ENCODE measurements around the gene ODAD4. TPM values are rescaled to one million over a fixed set of nuclear protein-coding genes. Genes with fewer than 3 reads are reported as not detected.

Gene ODAD4
- total and polyA plus RNA-seq, 2 of the 4 experiments (the other 2 are of a cell fraction), result 0.38 to 0.54 TPM

DNA sequence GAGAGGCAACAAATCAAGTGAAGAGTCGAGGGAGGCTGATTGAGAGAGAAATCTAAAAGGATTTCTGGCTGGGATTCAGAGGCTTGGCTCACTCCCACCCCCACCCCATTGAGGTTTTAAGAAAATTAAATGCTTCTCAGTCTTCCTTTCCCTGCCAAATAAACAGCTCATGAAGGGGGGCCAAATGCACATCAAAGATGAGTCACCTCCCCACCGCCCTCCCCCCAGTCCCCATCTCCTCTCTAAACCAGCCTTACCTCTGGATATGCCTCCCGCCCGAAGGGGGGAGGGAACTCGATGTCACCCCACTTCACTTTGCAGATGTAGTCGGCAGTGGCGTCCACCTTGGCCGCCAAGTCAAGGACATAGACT lies 23.2 kb upstream of the ODAD4 start (continued):
- TF ChIP-seq CTCF (conservative IDR thresholded peaks at IDR 0.05; ENCODE audit: low read depth, low read length), result no peak

- Histone ChIP-seq H3K4me1 (ENCODE audit: control insufficient read depth, insufficient read depth, low read length) (peaks cover 33% of the 10 kb centered on the region), H3K79me1 (ENCODE audit: low read depth in 1 of 2, low read length in 2 of 2) (peaks cover 67 to 86% of the 10 kb centered on the region in 2 experiments), H2AFZ (replicated peaks; ENCODE audit: low read length, poor library complexity) (no peak overlapping the region), H4K5ac (ENCODE audit: low read depth, low read length) (no peak overlapping the region; the same call in 1 of the 2 replicates), H4K91ac (ENCODE audit: insufficient read depth, low read depth, low read length) (peak overlapping the region; percentile 62; the same call in 1 of the 2 replicates), H3K23ac (ENCODE audit: low read depth, low read length) (peak overlapping the region; percentile 47; the same call in 1 of the 2 replicates), H3K27me3 (ENCODE audit: control insufficient read depth, insufficient read depth, low read length) (no peaks in the 10 kb centered on the region), H3K9me3 (ENCODE audit: control insufficient read depth, insufficient read depth, low read length) (no peaks in the 10 kb centered on the region), H3K9ac (ENCODE audit: low read depth, low read length) (no peak overlapping the region), H2BK5ac (ENCODE audit: low read depth, low read length, poor library complexity, severe bottlenecking) (peak overlapping the region; percentile 71), H3K14ac (replicated peaks; ENCODE audit: low read depth, low read length) (peak overlapping the region; percentile 44; the same call in 1 of the 2 replicates), H3K4ac (ENCODE audit: low read depth, low read length) (peak overlapping the region; percentile 72), H2BK120ac (ENCODE audit: low read depth, low read length) (peak overlapping the region; percentile 9; the same call in 1 of the 2 replicates), H3K36me3 (ENCODE audit: control insufficient read depth, insufficient read depth, low read length) (peaks cover 77% of the 10 kb centered on the region), H4K20me1 (ENCODE audit: insufficient read depth, low read length) (peaks cover 45% of the 10 kb centered on the region), H4K8ac (ENCODE audit: low read depth in 2 of 2, low read length in 2 of 2) (peak overlapping the region; percentile 29 to 68; a peak in 2 of 4 replicates), H3K27ac (ENCODE audit: insufficient read depth, low read length) (peak overlapping the region; percentile 58), H2AK5ac (ENCODE audit: low read depth, low read length) (peak overlapping the region; percentile 98), H3K56ac (ENCODE audit: extremely low read depth, insufficient read depth, low read length) (no peak overlapping the region), H3K4me2 (ENCODE audit: low read depth, low read length) (no peak overlapping the region), H2AK9ac (replicated peaks; ENCODE audit: low read depth, low read length, poor library complexity) (peak overlapping the region; percentile 86), H2BK15ac (ENCODE audit: low read depth, low read length) (peak overlapping the region; percentile 71; the same call in 2 of the 3 replicates), H2BK20ac (ENCODE audit: low read depth, low read length) (peak overlapping the region; percentile 43), H3K18ac (ENCODE audit: low read depth, low read length) (peak overlapping the region; percentile 11), H3K4me3 (ENCODE audit: insufficient read depth, low read depth, low read length) (no peak overlapping the region), H3K9me1 (ENCODE audit: insufficient read depth, low read length) (peaks cover 43% of the 10 kb centered on the region)
- ChIA-PET POLR2A (ENCODE audit: unreplicated experiment) (interaction anchor here (0.5 to 0.7 kb wide), 2 partner anchors 15 to 48 kb away, joined by 3 to 15 read pairs; no protein-coding TSS in a partner anchor), CTCF (no interaction called here)
- BruUV-seq (replicated peaks), result no TSS peak
- ATAC-seq (ENCODE audit: low read depth) (peak; percentile 1), DNase-seq (peak; percentile 42)
- WGBS, 2 experiments (ENCODE audit: extremely low coverage in 2 of 2, insufficient read length in 1 of 2), result 96% methylated on average over 3 of the region's 14 CpGs; no CpG with 5 or more reads in 1 of the 2 experiments
- TF ChIP-seq POLR2A (IDR thresholded peaks at IDR 0.05; ENCODE audit: low read depth, low read length) (no peak), CEBPB (IDR thresholded peaks at IDR 0.05; ENCODE audit: low read depth, low read length) (0 out of 2 replicates have a peak, but pooled peaks have one; percentile 28), CTCF (conservative IDR thresholded peaks at IDR 0.05; ENCODE audit: low read depth, low read length) (no peak), MXI1 (IDR thresholded peaks at IDR 0.05; ENCODE audit: borderline replicate concordance, low read depth, low read length) (no peak)
- in situ Hi-C loops (cut with MboI; ENCODE audit: low sequenced_read_pairs), result no loop called here
- intact Hi-C loops (cut with micrococcal nuclease), result no loop called here
- dilution Hi-C loops (cut with HindIII; ENCODE audit: low sequenced_read_pairs, unreplicated experiment), result no loop called here
Measured at GRCh38 chr17:41907633-41908539, 22.5 kb upstream of the ODAD4 start.
